Right lobe of liver (tissue), 4 donors: ENCODE results near the gene BICDL1.

Experiments used
- CTCF ChIP-seq, 4 donors: fragments of 200-600 bp in 3 of 4; fragments of 450-650 bp in 1 of 4; IDR thresholded peaks; one replicate each; pipeline versions ENCODE4 v1.5.1 to v1.8.0; 2016 to 2022; ENCODE audit warnings: antibody characterized with exemption in 4 of 4, mild to moderate bottlenecking in 2 of 4
- POLR2A ChIP-seq: fragments of 450-650 bp; IDR thresholded peaks from one replicate; pipeline ENCODE4 v1.6.1; 2017; ENCODE audit warnings: antibody characterized with exemption, mild to moderate bottlenecking
- donor health status: DM: no; HTN: no; CAD: no.
- donor health status: DM: no; HTN: no; CAD: no.
- donor health status: DM: no; HTN: yes; CAD: no.

- no peak for TF ChIP-seq CTCF (IDR thresholded peaks at IDR 0.05)
- TF ChIP-seq POLR2A = no peak
These were observed 24.1 kb upstream of the BICDL1 start for GRCh38 chr12:119964929-119965328.
